K562 (cell line): Measurements from ENCODE around the gene DYSF. TPM values are rescaled to one million over a fixed set of nuclear protein-coding genes. Genes with fewer than 3 reads are reported as not detected.

Source experiments
- CHD1 ChIP-seq: fragments of 200-600 bp; sonication (generic); IDR thresholded peaks from one replicate; pipeline ENCODE4 v1.6.1; 2012; ENCODE audit warnings: mild to moderate bottlenecking, moderate library complexity, low read length, inconsistent platforms
- E2F1 ChIP-seq: sonication (generic); formaldehyde crosslinking; IDR thresholded peaks from 2 replicates; pipeline ENCODE4 v1.8.1; 2023; ENCODE audit warnings: mild to moderate bottlenecking, missing genetic modification reagents, moderate library complexity
- HDAC6 ChIP-seq: IDR thresholded peaks from 2 replicates; pipeline ENCODE4 v1.6.1; 2012; ENCODE audit warnings: low read depth, mild to moderate bottlenecking, control low read depth, inconsistent platforms, low read length, moderate library complexity
- HMGXB4 ChIP-seq: sonication (generic); formaldehyde crosslinking; IDR thresholded peaks from 2 replicates; pipeline ENCODE4 v1.8.1; 2023; ENCODE audit warnings: mild to moderate bottlenecking, missing genetic modification reagents
- MEF2A ChIP-seq: IDR thresholded peaks from 2 replicates; pipeline ENCODE4 v1.6.1; 2011; ENCODE audit warnings: low read depth, mild to moderate bottlenecking, low read length, moderate library complexity; ENCODE audit not compliant: control insufficient read depth
- MYNN ChIP-seq, 2 experiments: sonication (generic); formaldehyde crosslinking in 1 of 2; IDR thresholded peaks; 2 replicates each; pipeline versions ENCODE4 v1.5.0 to v1.6.1; 2016 to 2020; ENCODE audit warnings: antibody characterized with exemption in 1 of 2, missing genetic modification reagents in 1 of 2
- ZBTB40 ChIP-seq, 2 experiments: fragments of 450-650 bp in 1 of 2; sonication (generic) in 1 of 2; formaldehyde crosslinking in 1 of 2; IDR thresholded peaks; 2 replicates each; pipeline versions ENCODE4 v1.7.1 to v1.9.0; 2016 to 2022; ENCODE audit warnings: inconsistent platforms in 1 of 2, mild to moderate bottlenecking in 1 of 2, missing genetic modification reagents in 1 of 2
- ZNF584 ChIP-seq: fragments of 200-800 bp; sonication (Bioruptor generic); IDR thresholded peaks from 2 replicates; pipeline ENCODE4 v1.6.1; 2016; ENCODE audit warnings: low read depth, mild to moderate bottlenecking, missing genetic modification characterization, missing compliant biosample characterization
- ZNF717 ChIP-seq: fragments of 250-450 bp; sonication (Bioruptor Pico); IDR thresholded peaks from 2 replicates; pipeline ENCODE4 v1.5.0; 2021
- polyA plus RNA-seq, 8 experiments: library from polyadenylated mRNA; depleted of rRNA in 4 of 8; stranded (reverse) in 5 of 8; unstranded in 3 of 8; fragments of >200 nt; fragmentation: Nextera tagmentation in 2 of 8; fragmentation: Illumina TruSeq in 1 of 8; extraction: Ambion mirVana in 2 of 8; extraction: Trizol in 1 of 8; gene quantifications; 2 replicates each; pipeline versions ENCODE4 v1.2.1 to v1.2.3, GENCODE V29; 2011 to 2014; ENCODE audit warnings: inconsistent platforms in 1 of 8, missing spikeins in 1 of 8
- total RNA-seq, 7 experiments: library from RNA; depleted of rRNA in 6 of 7; stranded (reverse); fragments of >200 nt in 6 of 7; fragmentation: Illumina TruSeq in 2 of 7; extraction: Trizol in 2 of 7; gene quantifications; 2 replicates each; pipeline versions ENCODE4 v1.2.1 to v1.2.3, GENCODE V29; 2011 to 2021; ENCODE audit warnings: low replicate concordance in 1 of 7

DYSF gene
- total and polyA plus RNA-seq, 9 of the 15 experiments (the other 6 are each of a cell fraction or from before 2014, with no cell fraction given): 0.01 to 0.80 (median 0.29) TPM

DNA sequence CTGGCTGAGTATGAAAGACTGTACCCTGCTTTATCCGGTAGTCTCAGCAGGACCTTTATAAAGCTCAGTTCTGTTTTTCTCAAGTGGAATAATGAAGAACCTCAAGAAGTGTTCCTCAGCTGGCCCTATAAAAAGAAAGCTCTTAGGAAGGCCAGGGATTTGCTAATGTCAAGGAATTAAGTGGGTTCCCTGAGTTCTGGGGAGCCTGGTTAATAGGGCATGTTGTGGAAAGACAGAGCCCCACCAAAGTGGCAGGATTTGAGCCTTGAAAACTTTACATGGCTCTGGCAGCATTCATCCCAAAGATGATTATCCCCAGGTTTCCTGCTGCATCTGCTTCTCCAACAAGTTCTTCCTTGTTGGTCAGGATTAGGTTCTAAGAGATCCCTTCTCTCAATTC, 6.9 kb upstream of the DYSF start (continued):
- no peak for TF ChIP-seq CHD1
- TF ChIP-seq ZNF584 (CRISPR knock-in tag): no peak
- no peak for TF ChIP-seq HDAC6
- TF ChIP-seq ZBTB40 (IDR thresholded peaks at IDR 0.05): no peak
- no peak for TF ChIP-seq ZBTB40 (CRISPR knock-in tag; IDR thresholded peaks at IDR 0.05)
- no peak for TF ChIP-seq MYNN (IDR thresholded peaks at IDR 0.05)
- no peak for TF ChIP-seq MYNN (CRISPR knock-in tag; IDR thresholded peaks at IDR 0.05)
- TF ChIP-seq ZNF717 (CRISPR knock-in tag): no peak
- no peak for TF ChIP-seq E2F1 (CRISPR knock-in tag)
- no peak for TF ChIP-seq MEF2A
- no peak for TF ChIP-seq HMGXB4
